HG03039 (cell line): ENCODE measurements around the gene CYB5RL.
"Not testable (repeated sequence)": the region's sequence is repeated elsewhere in the genome, so short reads cannot be mapped to it uniquely, and the experiment has no call there.

Source experiments
- ATAC-seq: cut with Tn5 transposase; IDR thresholded peaks from one replicate; pipeline ENCODE4 v1.9.1; 2021; ENCODE audit warnings: mild to moderate bottlenecking, moderate library complexity; ENCODE audit not compliant: unreplicated experiment

Gene CYB5RL

DNA sequence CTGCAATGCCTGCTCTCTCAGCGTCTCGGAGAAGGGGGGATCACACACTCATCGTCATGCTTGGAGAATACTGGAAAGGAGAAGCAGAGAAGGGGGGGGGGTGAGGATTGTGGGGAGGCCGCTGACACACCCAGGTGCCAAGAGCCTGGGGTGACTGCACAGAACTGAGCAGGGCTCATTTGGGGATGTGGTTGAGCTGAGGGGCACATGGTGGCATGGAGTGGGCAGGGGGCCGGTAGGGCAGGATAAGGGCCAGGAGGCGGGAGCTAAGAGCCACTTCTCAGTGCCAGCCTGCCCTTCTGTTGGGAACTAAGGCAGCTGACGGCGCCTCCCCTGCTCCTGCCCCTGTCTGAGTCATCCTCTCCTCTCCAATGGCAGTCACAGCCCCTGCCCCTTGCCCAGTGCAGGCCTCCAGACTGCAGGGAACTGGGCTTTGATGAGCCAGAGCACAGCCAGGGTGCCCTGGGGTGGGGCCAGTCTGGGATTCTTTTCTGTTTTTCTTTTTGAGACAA, 27.3 kb upstream of the CYB5RL start:
- ATAC-seq = no peak

DNA sequence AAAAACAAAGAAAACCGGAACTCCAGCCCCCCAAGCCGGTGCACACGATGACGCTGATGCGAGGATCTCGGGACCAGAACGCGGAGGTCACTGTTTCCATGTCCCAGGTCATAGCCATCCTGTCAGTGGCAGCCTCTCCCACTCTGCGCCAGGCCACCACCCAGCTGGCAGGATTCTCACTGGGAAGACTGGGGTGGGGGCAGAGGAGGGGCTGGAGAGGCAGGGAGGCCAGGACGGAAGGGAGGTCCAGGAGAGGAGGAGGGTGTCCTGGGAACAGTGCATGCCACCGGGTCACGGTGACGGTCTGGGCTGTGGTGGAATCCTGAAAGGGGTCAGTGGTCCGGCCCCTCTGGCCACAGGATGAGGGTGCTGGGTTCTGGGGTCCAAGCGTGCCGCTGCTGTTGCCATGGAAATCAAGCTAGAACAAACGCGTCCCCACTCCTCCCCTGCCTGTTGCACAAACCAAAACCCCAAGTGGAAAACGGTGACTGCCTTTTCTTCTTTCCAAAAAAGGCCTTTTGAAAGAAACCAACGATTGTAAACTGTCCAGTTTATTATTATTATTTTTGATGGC, 26.2 kb upstream of the CYB5RL start:
- ATAC-seq = no peak

- ATAC-seq = no peak
Observed at GRCh38 chr1:54225378-54225777, 25.5 kb upstream of the CYB5RL start.

GRCh38 chr1:54224233-54224632, 24.4 kb upstream of the CYB5RL start:
- ATAC-seq = no peak

DNA sequence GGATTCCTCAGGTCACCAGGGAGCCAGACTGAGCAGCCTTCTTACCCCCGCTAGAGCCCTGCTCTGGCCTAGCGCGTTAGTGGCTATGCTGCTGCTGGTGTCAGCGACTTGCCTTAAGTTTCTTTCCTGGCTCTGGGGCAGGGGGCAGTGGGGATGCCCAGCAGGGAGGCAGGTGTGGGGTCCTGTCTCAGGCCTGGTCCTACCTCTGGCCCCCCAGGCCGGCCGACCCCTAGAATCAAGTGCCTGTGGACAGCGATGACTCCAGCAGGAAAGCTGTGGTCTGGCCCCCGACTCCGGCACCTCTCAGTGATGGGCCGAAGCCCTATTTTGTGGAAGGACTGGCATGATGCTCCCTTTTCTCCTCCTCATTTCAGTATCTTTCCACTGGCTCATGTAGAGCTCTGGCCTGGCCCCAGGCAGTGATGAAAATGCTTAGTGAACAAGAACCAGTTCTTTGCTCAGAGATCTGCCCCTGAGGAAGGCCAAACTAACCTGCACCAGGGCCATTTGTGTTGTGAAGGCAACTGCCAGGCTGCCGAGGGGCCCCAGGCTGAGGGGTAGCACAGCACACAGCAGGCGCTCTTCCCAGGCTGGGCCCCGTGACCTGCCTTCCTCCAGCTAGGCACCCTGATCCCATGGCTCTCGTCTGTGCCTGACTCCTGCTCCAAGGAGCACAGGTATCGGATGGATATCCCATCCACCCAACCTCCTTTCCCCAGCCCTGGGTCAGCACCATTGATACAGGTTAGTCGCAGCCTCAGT, 23.8 kb upstream of the CYB5RL start:
- ATAC-seq = no peak

- ATAC-seq = no peak
Observed at GRCh38 chr1:54222711-54223110, 22.9 kb upstream of the CYB5RL start.

DNA sequence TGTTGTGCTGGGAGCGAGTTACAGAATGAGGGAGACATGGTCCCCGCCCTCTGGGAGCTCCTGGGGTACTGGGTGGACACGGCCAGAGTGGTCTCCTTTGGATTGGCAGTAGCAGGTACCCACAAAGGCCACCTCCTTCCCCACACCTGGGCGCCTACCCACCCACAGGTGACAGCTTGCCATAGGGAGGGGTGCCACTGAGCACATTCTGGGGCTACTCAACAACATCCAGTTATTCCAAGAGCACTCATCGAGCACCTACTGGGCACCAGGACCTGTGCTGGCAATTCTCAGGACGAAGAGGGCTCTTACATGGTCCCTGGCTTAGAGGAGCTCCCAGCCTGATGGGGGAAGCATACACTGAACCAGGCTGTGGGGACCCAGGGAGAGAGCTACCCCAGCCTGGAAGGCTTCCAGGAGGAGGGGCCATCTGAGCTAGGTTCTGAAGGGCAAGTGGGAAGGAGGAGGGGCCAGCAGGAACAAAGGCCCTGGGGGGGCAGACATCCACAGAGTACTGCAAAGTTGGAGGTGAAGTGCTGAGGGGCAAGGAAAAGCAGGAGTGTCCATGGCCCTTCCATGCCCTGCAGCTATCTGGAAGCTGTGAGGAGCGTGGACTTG, 22.1 kb upstream of the CYB5RL start:
- ATAC-seq = no peak

DNA sequence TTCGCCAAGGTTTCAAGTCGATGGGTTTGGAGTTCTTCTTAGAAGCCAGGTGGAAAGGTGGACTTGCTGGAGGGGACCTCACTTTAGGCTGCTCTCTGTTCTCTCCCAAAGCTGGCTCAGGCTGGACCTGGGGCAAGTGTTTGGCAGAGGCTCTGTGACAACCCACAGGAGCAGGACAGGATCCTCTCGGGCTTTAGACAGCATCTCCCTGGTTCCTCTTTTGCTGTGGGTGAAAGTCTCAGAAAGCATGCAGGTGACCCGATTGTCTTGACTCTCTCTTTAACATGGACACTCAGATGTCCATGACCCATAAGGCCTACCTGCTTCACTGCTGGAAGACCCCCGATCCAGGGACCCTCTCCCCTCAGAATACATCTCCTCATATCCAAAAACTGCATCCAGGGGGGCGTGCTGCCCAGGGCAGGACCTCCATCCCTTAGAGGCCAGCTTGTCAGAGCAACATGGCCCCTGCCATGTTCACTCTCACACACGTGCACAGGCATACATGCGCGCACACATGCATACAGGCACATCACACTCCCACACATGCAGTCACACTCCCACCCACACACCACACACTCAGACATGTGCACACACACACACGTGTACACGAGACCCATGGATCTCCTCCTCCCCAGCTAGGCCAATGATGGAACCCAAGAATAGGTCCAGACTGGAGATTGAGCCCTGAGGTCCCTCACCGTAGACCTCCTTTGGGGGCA, 21.4 kb upstream of the CYB5RL start:
- ATAC-seq = no peak

- no peak for ATAC-seq
Observed at GRCh38 chr1:54220004-54220811, 20.4 kb upstream of the CYB5RL start.

GRCh38 chr1:54219688-54220003, 19.8 kb upstream of the CYB5RL start:
- ATAC-seq = no peak

DNA sequence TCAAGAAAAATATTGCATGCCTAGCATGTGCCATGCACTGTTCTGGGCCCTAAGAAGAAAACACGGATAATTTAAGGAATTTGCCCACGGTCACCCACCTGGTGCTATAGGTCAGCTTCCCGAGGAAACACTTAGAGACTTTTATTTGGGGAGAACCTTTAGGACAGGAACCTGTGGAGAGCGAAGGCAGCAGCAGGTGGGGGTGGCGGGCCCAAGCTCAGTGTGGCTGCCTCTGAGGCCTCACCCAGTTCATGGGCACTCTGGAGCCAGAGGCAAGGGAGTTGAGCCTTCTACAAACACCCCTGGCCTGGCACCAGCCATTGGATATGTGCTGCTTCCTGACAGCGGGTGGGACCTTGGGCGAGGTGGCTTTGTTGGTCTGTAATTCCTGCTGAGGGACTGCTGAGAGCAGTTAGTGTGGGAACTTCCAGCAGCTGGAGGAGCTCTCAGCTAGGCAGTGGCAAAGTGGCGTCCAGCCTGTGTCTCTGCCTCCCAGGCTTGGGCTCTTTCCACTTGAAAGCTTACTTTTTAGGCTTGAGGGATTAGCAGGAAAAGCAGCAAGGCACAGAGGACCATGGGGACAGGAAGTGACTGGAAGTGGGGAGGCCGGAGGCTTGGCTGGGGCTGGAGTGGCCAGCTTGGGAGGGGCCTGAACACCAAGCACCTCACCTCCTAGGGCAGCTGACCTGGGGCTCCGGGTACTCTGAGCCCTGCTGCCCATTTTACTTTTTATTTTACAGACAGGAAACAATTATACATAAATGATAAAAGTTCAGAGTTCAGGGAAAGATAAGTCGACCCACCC, 19.3 kb upstream of the CYB5RL start:
- no peak for ATAC-seq

DNA sequence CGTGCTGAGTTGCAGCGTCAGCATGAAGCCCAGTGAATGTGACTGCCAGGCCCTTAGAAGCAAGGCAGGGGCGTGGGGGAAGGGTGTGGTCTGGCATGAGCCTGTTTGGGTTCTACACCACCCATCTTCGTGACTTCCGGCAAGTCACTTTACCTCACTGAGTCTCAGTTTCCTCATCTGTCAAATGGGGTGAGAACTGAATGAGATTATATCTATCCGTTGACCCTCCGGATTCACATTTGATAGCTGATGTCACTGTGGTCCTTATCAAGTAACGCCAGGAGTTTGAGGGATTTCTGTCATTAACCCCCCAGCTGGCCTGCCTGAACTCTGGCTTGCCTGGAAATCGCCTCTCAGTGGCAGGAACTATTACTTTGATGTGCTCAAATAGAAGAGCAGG, 15.7 kb upstream of the CYB5RL start:
- ATAC-seq = no peak

GRCh38 chr1:54212872-54213271, 13.0 kb upstream of the CYB5RL start:
- ATAC-seq = no peak

DNA sequence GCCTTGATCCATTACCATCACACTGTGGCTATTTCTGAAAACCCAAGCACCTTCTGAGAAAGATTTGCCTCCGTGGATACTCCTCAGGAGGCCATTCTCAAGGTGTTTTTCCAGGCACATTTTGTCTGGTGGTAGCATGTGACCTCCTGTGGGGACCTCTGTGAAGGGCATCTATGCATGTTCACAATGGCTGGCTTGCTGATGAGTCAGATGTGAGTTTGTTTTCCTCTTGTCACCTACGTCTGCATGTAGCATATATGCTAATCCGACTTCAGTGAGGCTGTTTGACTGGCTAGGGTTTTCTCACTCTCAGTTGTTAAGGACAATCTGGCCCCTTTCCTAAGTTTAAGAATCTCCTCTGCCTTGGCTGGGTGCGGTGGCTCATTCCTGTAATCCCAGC, 8.1 kb upstream of the CYB5RL start:
- ATAC-seq = not testable (repeated sequence)

DNA sequence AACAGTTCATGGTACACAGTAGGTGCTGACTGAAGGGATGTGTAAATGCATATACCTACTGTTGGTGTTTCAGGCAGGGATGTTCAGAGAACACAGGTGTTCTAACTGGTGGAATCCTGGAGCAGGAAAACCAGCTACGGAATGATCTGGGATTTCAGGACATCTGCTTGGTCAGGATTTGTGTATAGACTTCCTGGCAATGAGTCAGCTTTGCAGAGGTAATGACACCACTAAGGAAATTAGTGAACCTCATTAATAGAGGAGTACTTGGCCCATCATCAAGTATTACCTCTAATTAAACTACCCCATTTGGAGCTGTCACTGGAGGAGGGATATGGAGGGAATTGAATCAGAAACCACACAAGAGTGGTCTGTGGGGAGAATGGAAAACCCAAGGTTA, 7.5 kb upstream of the CYB5RL start:
- ATAC-seq = no peak

DNA sequence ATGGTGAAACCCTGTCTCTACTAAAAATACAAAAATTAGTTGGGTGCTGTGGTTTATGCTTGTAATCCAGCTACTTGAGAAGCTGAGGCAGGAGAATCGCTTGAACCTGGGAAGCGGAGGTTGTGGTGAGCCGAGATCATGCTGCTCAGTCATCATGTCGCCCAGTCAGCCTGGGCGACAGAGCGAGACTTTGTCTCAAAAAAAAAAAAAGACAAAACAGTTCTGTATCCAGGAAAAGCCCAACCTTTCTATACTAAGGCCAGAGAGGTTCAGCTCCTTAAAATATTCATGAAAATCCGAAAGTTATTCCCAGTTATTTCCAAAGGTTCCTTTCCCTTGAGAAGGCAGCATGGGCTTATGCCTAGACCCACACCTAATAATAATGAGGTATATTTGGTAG, 4.4 kb upstream of the CYB5RL start:
- no peak for ATAC-seq

DNA sequence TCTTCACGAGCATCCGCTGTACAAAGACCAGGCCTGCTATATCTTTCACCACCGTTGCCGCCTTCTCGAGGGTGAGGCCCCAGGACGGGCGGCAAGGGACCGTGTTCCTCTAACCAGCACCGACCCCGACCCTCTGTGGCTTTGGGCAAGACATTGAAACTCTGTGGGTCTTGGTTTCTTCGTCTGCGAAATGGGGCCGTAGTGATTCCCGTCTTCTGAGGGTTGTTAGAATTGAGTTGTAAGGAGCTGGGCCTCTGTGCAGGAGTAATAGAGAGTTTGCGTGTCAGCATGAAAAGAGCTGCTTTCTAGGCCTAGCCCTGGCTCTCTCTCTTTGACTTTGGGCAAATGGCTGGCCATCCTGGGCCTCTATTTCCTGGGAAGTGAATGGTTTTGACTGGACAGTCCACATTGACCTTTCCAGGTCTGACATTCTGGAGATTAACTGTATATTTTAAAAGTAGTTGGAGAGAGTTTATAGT, 728 bp upstream of the CYB5RL start:
- no peak for ATAC-seq

DNA sequence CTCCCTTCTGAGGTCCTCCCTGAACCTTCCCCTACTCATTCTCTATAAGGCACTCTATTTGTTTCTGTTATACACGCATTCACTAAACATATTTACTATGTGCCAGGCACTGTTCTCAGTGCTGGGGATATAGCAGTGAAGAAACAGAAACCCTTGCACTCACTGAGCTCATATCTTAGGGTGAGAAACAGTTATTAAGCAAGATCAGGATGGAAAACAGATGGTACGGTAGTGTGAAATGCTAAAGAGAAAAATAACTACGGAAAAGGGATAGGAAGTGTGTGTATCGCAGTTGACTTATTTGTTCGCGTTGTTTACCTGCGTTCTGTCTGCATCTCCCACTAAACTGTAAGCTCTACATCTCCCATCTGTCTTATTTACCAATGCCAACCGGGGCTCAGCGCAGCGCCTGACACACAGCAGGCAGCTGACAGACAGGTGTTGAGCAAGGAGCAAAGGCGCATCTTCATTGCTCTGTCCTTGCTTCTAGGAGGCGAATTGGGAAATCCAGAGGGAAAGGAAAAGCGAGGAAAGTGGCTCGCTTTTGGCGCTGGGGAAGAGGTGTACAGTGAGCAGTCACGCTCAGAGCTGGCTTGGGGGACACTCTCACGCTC, 572 bp downstream of the CYB5RL start:
- ATAC-seq = no peak

- ATAC-seq = no peak
Observed at GRCh38 chr1:54193453-54193852, 6.4 kb downstream of the CYB5RL start.
